Measurements from ENCODE around the gene NTM. TPM values are rescaled to one million over a fixed set of nuclear protein-coding genes. Genes with fewer than 3 reads are reported as not detected.

Gene NTM
- total RNA-seq, 1 experiment from 2014 or later, result 8.6 TPM

DNA sequence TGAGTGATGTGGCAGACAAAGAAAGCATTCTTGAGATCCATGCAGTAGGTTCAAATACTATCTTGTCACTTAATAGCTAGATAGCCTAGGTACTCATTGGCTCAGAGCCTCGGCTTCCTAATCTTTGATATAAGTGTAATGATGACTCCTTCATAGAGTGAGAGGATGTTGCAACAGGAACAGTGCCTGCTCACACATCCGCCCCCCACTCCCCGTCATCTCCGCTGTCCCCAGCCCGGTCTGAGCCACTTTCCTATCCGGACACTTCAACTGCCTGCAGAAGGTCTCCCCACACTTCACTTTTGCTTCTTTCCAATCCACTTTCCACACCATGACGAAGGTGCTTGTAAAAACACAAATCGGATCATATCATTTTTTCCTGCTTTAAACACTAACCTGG lies 128.8 kb downstream of the NTM start:
- no peak overlapping the region for H3K27ac ChIP-seq (ENCODE audit: low read depth, low read length, poor library complexity, severe bottlenecking)
- no peaks in the 10 kb centered on the region for H3K4me1 ChIP-seq (ENCODE audit: insufficient read depth, low read length, poor library complexity, severe bottlenecking)
- intact Hi-C loops (cut with micrococcal nuclease; ENCODE audit: unreplicated experiment), result no loop called here
- no TSS peak for BruUV-seq (replicated peaks)
- no peak overlapping the region for H3K4me3 ChIP-seq (ENCODE audit: low read depth, low read length, poor library complexity, severe bottlenecking)
- no peaks in the 10 kb centered on the region for H3K9me3 ChIP-seq (ENCODE audit: low read depth, low read length, poor library complexity, severe bottlenecking)
- CTCF ChIA-PET, result no interaction called here
- H3K36me3 ChIP-seq (ENCODE audit: insufficient read depth, low read length, poor library complexity, severe bottlenecking), result no peaks in the 10 kb centered on the region
- TF ChIP-seq EZH2 (IDR thresholded peaks at IDR 0.05; ENCODE audit: borderline replicate concordance, low read depth, low read length, poor library complexity, severe bottlenecking) (no peak), CTCF (conservative IDR thresholded peaks at IDR 0.05; ENCODE audit: low read depth, low read length) (no peak)
- H3K27me3 ChIP-seq (replicated peaks; ENCODE audit: insufficient read depth, low read depth, low read length, poor library complexity), result peaks cover 33% of the 10 kb centered on the region
- POLR2A ChIA-PET (ENCODE audit: low non-redundant PET), result no interaction called here
- no peak for DNase-seq (ENCODE audit: low spot score)

- Histone ChIP-seq H3K9me3 (ENCODE audit: low read depth, low read length, poor library complexity, severe bottlenecking) (no peaks in the 10 kb centered on the region), H3K4me1 (ENCODE audit: insufficient read depth, low read length, poor library complexity, severe bottlenecking) (no peaks in the 10 kb centered on the region), H3K4me3 (ENCODE audit: low read depth, low read length, poor library complexity, severe bottlenecking) (no peak overlapping the region), H3K27ac (ENCODE audit: low read depth, low read length, poor library complexity, severe bottlenecking) (no peak overlapping the region), H3K36me3 (ENCODE audit: insufficient read depth, low read length, poor library complexity, severe bottlenecking) (no peaks in the 10 kb centered on the region), H3K27me3 (replicated peaks; ENCODE audit: insufficient read depth, low read depth, low read length, poor library complexity) (peaks cover 14% of the 10 kb centered on the region)
- no peak for TF ChIP-seq EZH2 (IDR thresholded peaks at IDR 0.05; ENCODE audit: borderline replicate concordance, low read depth, low read length, poor library complexity, severe bottlenecking)
- no peak for TF ChIP-seq CTCF (conservative IDR thresholded peaks at IDR 0.05; ENCODE audit: low read depth, low read length)
- CTCF ChIA-PET, result no interaction called here
- POLR2A ChIA-PET (ENCODE audit: low non-redundant PET), result no interaction called here
- no peak for DNase-seq (ENCODE audit: low spot score)
- intact Hi-C loops (cut with micrococcal nuclease; ENCODE audit: unreplicated experiment), result no loop called here
- BruUV-seq (replicated peaks), result no TSS peak
Observed at GRCh38 chr11:131503017-131503416, 132.6 kb downstream of the NTM start.

DNA sequence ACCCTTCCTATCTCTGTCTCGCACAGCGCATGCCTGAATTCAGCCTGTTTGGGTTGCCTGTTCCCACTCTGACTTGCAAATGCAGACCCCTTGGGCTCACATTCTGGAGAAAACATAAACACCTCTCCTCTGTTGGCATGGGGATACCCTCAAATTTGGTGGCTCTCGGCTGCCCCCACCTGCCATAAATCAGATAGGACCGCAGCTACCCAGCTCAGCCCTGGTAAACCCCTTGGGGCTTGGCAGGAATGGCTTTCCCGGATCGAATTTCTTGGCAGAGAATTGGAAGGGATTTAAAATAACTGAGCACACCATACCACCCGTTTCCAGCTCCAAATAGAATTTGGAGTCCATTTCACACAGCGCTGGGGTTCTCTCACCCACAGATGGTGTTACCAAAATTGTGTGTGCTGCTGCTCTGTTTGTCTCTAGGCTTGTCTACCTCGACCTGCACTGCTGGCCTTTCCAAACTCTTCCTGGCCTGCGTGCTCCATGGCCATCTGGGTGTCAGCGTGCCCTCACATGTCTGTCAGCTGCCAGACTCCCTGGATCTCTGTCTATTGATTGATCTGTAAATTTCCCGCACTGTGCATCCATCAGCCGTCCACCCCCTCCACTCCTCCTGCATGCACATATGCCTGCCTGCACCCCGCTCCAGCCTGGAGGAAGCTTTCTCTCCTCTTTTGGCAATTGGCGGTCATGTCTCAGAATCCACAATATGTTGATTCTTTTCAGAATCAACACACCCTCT lies 134.0 kb downstream of the NTM start:
- Histone ChIP-seq H3K36me3 (ENCODE audit: insufficient read depth, low read length, poor library complexity, severe bottlenecking) (no peaks in the 10 kb centered on the region), H3K27me3 (replicated peaks; ENCODE audit: insufficient read depth, low read depth, low read length, poor library complexity) (peaks cover 11% of the 10 kb centered on the region), H3K9me3 (ENCODE audit: low read depth, low read length, poor library complexity, severe bottlenecking) (no peaks in the 10 kb centered on the region), H3K4me3 (ENCODE audit: low read depth, low read length, poor library complexity, severe bottlenecking) (no peak overlapping the region), H3K27ac (ENCODE audit: low read depth, low read length, poor library complexity, severe bottlenecking) (no peak overlapping the region), H3K4me1 (ENCODE audit: insufficient read depth, low read length, poor library complexity, severe bottlenecking) (no peaks in the 10 kb centered on the region)
- ChIA-PET POLR2A (ENCODE audit: low non-redundant PET) (no interaction called here), CTCF (interaction anchor here (0.6 kb wide), 1 partner anchor 588 kb away, joined by 3 read pairs; no protein-coding TSS in a partner anchor)
- DNase-seq (ENCODE audit: low spot score), result peak; percentile 54
- intact Hi-C loops (cut with micrococcal nuclease; ENCODE audit: unreplicated experiment), result no loop called here
- no TSS peak for BruUV-seq (replicated peaks)
- TF ChIP-seq CTCF (conservative IDR thresholded peaks at IDR 0.05; ENCODE audit: low read depth, low read length) (peak; percentile 46), EZH2 (IDR thresholded peaks at IDR 0.05; ENCODE audit: borderline replicate concordance, low read depth, low read length, poor library complexity, severe bottlenecking) (no peak)
